HG03095 (cell line): ENCODE measurements around the gene CUBN.

Experiments used
- ATAC-seq: cut with Tn5 transposase; IDR thresholded peaks from one replicate; pipeline ENCODE4 v1.9.1; 2021; ENCODE audit warnings: moderate library complexity; ENCODE audit not compliant: unreplicated experiment

Gene CUBN

DNA sequence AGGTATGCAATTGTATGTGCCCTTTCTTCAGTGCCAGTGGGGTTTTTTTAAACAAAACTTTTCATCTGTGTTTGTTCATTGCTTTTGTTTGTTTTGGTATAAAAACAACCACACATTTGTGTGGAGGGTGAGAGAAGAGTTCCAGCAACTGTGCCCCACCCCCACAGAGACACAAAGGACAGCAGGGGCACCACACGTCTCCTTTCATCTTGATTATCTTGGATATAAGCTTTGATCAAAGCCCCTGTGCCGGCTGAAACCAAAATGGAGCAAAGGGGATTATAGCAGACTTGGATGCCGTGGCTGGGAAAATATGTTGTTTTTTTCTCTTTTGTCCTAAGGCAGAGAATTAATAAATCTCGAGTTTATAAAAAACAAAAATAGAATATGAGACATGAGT lies 200.5 kb downstream of the CUBN start:
- no peak for ATAC-seq

DNA sequence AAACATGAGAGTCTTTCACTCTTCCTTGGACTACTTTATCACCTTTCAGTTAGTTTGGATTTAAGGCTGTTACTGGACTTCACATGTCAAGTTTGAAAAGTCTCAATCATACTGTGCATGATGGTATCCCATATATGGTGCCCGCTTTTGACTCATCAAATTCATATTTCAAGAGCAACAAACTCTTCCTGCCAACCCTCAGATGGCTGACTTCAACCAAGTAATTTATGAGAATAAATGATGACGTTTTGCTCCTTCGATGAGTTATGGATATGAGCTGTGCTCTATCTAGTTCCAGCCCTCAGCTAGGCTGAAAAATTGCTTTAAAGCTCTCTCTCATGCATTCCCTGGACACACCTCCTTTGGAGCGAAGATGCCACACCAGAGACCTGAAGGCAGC lies 202.1 kb downstream of the CUBN start:
- ATAC-seq = no peak

- ATAC-seq = no peak
These were observed 205.9 kb downstream of the CUBN start for GRCh38 chr10:16923726-16924125.

DNA sequence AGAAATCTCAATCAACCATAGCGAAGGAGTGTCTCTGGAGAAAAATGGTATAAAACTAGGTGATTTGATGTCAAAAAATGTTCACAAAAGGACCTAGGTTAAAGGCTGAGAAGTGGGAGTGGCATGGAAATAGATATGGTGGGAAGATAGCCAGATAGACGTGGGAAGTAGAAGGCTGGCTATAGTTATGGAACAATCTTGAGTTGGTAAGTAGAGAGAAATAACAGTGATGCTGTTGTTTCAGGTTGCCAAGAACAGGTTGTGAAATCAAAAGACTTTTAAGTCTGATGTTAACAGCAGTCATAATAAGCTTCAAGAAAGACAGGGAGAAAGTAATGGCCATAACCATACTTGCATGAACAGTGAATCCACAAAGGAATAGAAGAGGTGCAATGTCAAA lies 206.3 kb downstream of the CUBN start:
- no peak for ATAC-seq

DNA sequence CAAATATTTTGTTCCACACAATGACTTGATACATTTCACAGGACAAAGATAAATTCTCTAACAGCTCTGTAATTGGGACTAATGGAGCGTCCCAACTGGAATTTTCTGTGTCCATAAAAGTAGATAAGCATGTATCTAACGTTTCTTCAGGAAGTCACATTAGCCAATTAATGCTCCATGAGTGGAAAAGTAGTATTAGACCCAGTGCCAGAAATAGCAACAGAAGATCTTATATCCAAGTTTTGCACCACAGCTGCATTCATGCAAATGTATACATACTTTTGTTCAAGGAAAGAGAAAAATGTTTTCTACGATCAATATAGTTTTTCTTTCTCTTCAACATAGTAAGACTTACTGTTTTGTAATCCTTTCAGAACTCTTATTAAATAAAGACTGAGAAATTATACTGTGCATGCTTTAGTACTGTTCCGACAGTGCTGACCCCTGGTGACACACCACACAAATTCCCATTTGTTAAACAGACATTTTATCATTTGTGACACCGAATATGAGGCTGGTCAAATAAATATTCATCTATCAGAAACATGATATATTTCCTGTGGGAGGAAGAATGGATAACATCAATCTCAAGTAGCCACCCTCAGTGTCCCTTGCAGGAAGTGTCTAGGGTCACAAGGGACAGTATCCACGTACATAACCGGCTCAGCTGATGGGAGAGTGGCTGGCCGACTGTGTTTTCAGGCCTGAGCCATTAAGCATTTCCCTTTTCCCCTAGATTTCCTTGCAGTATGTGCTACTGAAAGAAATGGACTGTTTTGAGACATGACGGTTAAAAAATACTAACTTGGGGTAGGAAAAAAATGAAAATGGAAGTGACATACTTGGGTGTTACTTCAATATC lies 210.3 kb downstream of the CUBN start:
- no peak for ATAC-seq

- ATAC-seq = no peak
These were observed 213.1 kb downstream of the CUBN start for GRCh38 chr10:16916496-16916895.

DNA sequence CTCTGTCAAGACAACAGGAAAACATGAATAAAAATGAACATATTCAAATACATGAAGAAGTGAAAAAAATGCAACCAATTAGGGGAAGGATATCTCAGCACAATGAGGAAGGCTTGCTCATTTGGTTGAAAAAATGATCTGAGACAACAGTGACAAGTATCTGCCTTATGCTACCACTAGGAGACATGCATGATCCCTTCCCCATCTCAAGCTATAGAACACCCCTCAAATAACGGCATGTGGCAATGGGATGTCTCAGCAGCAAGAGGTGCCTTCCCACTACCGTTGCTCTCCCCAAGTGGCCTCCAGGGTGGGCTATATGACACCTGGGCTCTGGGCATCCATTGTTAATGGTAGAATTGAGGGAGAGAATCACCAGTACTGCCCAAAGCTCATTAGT lies 214.3 kb downstream of the CUBN start:
- ATAC-seq = no peak

GRCh38 chr10:16913266-16913665 lies 216.3 kb downstream of the CUBN start:
- ATAC-seq = no peak

GRCh38 chr10:16910793-16911164 lies 218.8 kb downstream of the CUBN start:
- ATAC-seq = no peak

GRCh38 chr10:16909961-16910792 lies 219.4 kb downstream of the CUBN start:
- no peak for ATAC-seq

- no peak for ATAC-seq
These were observed 220.3 kb downstream of the CUBN start for GRCh38 chr10:16909271-16909767.

- ATAC-seq = no peak
These were observed 221.9 kb downstream of the CUBN start for GRCh38 chr10:16907687-16908086.

DNA sequence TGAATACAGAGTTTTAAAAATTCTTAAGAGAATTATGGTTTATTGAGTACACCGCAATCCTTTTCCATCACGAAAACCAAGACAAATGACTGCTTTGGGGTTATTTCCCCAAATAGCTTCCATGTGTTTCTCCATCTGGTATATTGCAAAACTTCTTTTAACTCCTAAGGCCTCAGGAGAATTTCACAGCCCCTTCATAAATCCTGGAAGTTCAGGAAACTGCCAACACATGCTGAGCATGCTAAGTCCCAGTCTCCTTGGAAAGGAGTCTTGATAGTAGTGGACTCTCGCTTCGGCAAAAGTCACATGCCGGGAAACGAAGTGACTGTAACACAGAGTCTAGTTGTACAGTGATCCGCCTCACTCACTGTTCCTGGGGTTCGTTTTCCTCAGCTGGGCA lies 224.3 kb downstream of the CUBN start:
- no peak for ATAC-seq

- no peak for ATAC-seq
These were observed 225.0 kb downstream of the CUBN start for GRCh38 chr10:16904639-16905061.

DNA sequence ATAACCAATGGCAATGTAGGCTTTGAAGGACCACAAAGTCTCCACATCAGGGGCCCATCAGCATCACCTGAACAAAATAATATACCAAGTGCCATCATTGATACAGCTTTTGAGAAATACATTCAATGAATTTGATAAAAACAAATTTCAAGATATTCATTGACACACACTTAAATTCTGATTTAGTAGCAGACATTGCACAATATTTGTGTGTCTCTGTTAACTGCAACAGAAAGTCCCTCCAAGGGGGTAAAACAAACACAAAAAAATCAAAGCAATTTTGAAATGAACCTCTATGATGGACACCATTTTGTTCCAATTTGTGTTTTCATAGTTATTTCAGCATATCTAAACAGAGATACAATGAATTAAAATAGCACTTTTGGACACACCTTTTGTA lies 225.6 kb downstream of the CUBN start:
- ATAC-seq = no peak

DNA sequence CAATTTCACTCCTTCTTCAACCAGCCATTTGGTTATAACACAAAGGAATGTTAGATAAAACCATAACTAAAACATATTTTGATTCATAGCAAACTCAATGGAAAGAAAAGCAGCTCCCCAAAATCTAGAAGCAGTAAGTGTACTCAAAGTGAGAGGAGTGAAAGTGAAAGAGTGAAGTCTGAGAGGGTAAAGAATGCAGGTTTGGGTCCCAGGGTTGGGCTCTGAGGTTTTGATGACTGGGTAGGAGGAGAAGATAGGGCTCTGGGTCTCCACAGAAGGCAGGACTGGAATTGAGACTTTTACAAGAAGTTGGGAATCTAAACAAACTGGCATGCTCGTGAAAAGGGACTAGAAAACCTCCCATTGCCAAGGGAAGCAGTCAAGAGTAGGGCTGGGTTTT lies 227.0 kb downstream of the CUBN start:
- no peak for ATAC-seq

DNA sequence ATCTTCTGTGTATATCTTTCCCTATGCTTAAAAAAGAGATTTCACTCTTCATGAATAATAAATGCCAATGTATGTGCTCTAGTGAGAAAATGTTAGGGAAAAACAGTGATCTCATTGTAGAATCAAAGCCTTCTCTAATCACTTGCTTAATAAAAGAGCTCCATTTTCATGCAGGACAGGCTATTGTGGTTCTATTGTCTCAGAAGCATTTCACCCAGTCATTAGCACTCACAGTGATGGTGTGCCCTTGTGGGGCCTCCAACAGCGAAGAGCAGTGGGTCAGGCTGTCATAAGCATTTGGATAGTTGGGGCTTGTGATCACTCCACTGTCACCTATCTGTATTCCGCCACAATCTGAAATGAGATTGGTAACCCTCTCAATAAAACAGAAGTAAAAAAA lies 228.5 kb downstream of the CUBN start:
- no peak for ATAC-seq

DNA sequence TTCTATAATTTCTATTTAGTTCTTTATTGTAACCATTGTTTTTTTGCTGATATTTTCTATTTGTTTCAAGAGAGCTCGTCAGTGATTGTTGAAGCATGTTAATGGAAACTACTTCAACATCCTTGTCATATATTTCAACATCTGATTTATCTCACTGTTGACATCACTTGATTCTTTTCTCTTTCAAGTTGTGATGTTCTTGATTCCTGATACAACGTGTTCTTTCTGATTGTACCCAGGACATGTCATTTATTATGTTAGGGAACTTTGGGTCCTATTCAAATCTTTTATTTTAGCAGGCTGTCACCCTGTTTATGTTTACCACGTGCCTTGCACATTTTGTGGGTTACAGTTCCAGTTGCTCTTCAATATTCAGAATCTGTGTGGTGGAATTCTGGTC lies 232.6 kb downstream of the CUBN start:
- no peak for ATAC-seq

DNA sequence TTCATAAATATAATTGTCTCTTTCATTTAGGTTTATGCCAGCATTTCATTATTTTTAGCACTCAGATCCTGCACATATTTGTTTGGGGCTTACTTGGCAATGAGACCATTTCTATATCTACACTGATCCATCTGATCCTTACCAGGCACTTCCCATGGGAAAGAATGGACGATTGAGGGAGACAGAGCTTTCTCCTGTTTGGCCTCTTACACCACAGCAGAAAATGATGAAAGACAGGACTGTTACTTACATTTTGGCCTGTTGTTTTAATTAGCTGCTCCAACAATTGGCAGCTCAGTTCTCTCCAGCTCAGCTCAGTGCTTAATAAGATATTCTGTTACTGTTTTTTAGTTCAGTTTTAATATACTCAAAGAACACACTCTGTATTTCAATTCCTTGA lies 234.8 kb downstream of the CUBN start:
- ATAC-seq = no peak

GRCh38 chr10:16893664-16894063 lies 235.9 kb downstream of the CUBN start:
- ATAC-seq = no peak

GRCh38 chr10:16891375-16892313 lies 238.0 kb downstream of the CUBN start:
- ATAC-seq = no peak
